ENCODE measurements around the gene RABGAP1L. TPM values are rescaled to one million over a fixed set of nuclear protein-coding genes. Genes with fewer than 3 reads are reported as not detected.

Gene RABGAP1L
- total RNA-seq, 4 donors from 2014 or later, result 70.5 to 100 (median 92.6) TPM

GRCh38 chr1:174761901-174762585 is 602.7 kb downstream of the RABGAP1L start:
- H3K9me3 ChIP-seq, result no peaks in the 10 kb centered on the region
- TF ChIP-seq POLR2A (IDR thresholded peaks at IDR 0.05), result no peak
- TF ChIP-seq CTCF (IDR thresholded peaks at IDR 0.05), result no peak
- no peak overlapping the region for H3K4me3 ChIP-seq (replicated peaks in 1 of 3)
- no peak for DNase-seq
- H3K27me3 ChIP-seq, result no peaks in the 10 kb centered on the region
- no peak overlapping the region for H3K27ac ChIP-seq
- H3K4me1 ChIP-seq, result no peaks in the 10 kb centered on the region
- intact Hi-C loops (cut with DNase I), result no loop called here
- H3K36me3 ChIP-seq, result no peaks in the 10 kb centered on the region
- 94 to 95% methylated on average over 4 of the region's 4 CpGs for WGBS, 2 donors

GRCh38 chr1:174764191-174764590 is 604.9 kb downstream of the RABGAP1L start:
- no peaks in the 10 kb centered on the region for H3K27me3 ChIP-seq
- H3K4me1 ChIP-seq, result no peaks in the 10 kb centered on the region
- no peaks in the 10 kb centered on the region for H3K36me3 ChIP-seq
- H3K9me3 ChIP-seq, result no peaks in the 10 kb centered on the region
- no peak for DNase-seq
- 76 to 87% methylated on average over 2 of the region's 2 CpGs for WGBS, 2 donors
- TF ChIP-seq POLR2A (IDR thresholded peaks at IDR 0.05), result no peak
- H3K27ac ChIP-seq, result no peak overlapping the region
- intact Hi-C loops (cut with DNase I), result no loop called here
- no peak overlapping the region for H3K4me3 ChIP-seq (replicated peaks in 1 of 3)

GRCh38 chr1:174766727-174767126 is 607.4 kb downstream of the RABGAP1L start:
- Histone ChIP-seq H3K27me3 (no peaks in the 10 kb centered on the region), H3K36me3 (no peaks in the 10 kb centered on the region), H3K27ac (no peak overlapping the region), H3K4me1 (no peaks in the 10 kb centered on the region), H3K4me3 (replicated peaks in 1 of 3) (no peak overlapping the region), H3K9me3 (no peaks in the 10 kb centered on the region)
- DNase-seq, result no peak
- intact Hi-C loops (cut with DNase I), result no loop called here
- WGBS, 2 donors, result 98 to 99% methylated on average over 2 of the region's 2 CpGs
- TF ChIP-seq POLR2A (IDR thresholded peaks at IDR 0.05) (no peak), CTCF (IDR thresholded peaks at IDR 0.05) (no peak)

DNA sequence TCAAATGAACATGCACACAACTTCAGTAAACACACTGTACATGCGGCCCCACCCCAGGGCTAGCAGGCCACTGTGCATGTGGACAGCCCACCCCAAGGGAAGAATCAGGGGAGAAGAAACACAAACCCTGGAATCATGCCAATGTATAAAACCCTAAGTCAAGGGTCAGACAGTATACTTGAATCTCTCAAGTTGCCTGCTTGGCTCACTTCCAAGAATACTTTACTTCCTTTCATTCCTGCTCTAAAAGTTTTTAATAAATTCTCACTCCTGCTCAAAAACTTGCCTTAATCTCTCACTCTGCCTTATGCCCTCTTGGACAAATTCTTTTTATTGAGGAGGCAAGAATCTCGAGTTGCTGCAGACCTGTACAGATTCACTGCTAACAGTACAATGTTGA is 609.2 kb downstream of the RABGAP1L start:
- no peak overlapping the region for H3K4me3 ChIP-seq (replicated peaks in 1 of 3)
- no peaks in the 10 kb centered on the region for H3K4me1 ChIP-seq
- intact Hi-C loops (cut with DNase I), result no loop called here
- DNase-seq, result no peak
- no peak for TF ChIP-seq CTCF (IDR thresholded peaks at IDR 0.05)
- no peak for TF ChIP-seq POLR2A (IDR thresholded peaks at IDR 0.05)
- no peaks in the 10 kb centered on the region for H3K27me3 ChIP-seq
- H3K27ac ChIP-seq, result no peak overlapping the region
- WGBS, 2 donors, result 14 to 28% methylated on average over 2 of the region's 2 CpGs
- no peaks in the 10 kb centered on the region for H3K36me3 ChIP-seq
- H3K9me3 ChIP-seq, result no peaks in the 10 kb centered on the region

GRCh38 chr1:174768949-174769348 is 609.6 kb downstream of the RABGAP1L start:
- DNase-seq, result no peak
- intact Hi-C loops (cut with DNase I), result no loop called here
- H3K27ac ChIP-seq, result no peak overlapping the region

More at GRCh38 chr1:174768949-174769348, 609.6 kb downstream of the RABGAP1L start:
- Histone ChIP-seq H3K4me3 (replicated peaks in 1 of 3) (no peak overlapping the region), H3K9me3 (no peaks in the 10 kb centered on the region), H3K36me3 (no peaks in the 10 kb centered on the region), H3K4me1 (no peaks in the 10 kb centered on the region), H3K27me3 (no peaks in the 10 kb centered on the region)
- TF ChIP-seq CTCF (IDR thresholded peaks at IDR 0.05), result no peak
- TF ChIP-seq POLR2A (IDR thresholded peaks at IDR 0.05), result no peak
- 83 to 89% methylated on average over 2 of the region's 2 CpGs for WGBS, 2 donors

All from thyroid gland (tissue), 4 donors.